ENCODE measurements around the gene ACACB.

Gene ACACB

DNA sequence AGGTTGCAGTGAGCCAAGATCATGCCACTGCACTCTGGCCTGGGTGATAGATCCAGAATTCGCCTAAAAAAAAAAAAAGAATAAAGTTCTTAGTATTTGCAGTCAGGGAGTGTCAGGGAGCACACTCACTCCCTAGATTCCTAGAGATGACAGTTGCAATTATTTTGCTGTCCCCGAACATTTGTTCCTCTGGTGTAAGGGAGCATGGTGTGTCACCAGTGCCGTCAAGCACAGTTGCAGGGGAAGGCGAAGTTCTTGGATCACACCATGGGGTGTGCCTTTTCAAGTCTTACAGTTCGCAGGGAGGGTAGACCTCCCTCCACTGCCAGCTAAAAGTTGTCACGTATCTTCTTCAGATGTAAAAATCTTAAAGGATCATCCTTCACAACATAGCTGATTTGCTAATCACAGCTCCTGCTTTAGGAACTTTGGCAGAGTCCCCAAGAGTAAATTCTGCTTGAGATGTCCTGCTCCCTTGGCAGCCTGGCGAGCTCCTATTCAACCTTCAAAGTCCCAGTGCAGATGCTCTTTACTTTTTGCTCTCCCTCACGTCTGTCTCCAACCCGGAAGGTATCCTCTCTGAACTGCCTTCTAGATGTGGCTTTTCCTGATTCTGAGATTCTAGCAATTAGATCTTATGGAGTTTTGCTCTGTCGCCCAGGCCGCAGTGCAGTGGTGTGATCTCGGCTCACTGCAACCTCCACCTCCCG is 11.3 kb downstream of the ACACB start:
- H3K4me2 ChIP-seq, result no peak overlapping the region
- TF ChIP-seq, protein P1, sequence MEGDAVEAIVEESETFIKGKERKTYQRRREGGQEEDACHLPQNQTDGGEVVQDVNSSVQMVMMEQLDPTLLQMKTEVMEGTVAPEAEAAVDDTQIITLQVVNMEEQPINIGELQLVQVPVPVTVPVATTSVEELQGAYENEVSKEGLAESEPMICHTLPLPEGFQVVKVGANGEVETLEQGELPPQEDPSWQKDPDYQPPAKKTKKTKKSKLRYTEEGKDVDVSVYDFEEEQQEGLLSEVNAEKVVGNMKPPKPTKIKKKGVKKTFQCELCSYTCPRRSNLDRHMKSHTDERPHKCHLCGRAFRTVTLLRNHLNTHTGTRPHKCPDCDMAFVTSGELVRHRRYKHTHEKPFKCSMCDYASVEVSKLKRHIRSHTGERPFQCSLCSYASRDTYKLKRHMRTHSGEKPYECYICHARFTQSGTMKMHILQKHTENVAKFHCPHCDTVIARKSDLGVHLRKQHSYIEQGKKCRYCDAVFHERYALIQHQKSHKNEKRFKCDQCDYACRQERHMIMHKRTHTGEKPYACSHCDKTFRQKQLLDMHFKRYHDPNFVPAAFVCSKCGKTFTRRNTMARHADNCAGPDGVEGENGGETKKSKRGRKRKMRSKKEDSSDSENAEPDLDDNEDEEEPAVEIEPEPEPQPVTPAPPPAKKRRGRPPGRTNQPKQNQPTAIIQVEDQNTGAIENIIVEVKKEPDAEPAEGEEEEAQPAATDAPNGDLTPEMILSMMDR (conservative IDR thresholded peaks at IDR 0.05; ENCODE audit: low read depth, low read length), result no peak

DNA sequence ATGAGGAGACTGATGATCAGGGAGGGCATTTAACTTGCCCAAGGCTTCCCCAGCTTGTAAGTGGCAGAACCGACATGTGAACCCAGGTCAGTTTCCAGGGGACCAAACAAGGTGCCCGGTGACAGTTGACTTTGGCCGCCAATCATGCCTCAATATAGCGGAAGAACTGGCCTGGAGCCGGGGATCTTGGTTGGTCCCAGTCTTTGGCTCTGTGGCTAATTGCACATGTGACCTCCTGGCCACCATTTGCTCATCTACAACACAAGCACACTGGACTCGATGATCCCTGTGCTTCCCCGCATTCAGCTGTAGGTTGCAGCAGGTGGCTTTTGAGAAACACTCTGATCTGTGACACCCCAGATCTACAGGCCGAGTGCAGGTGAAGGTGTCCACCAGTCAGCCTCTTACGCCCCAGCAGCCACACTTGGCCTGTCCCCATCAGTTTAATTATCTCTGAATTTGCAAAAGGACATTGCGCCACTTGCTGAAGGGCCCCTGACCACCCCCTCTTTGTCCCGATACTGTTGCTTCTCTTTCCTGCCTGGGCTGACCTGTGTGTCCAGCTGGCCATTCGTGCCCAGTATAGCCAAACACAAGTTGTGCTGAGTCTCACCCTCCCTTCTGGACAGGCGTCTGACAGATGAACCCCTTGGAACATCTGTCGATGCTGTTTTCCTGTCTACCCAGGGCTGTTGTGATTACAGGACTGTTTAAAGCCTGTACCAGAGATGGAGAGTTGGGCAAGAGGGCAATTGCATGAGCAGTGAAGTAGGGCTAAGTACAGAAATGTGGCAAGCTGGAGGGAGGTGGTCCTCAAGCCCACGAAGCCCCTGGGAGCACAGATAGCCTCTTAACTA is 14.1 kb downstream of the ACACB start:
- no peaks in the 10 kb centered on the region for H3K36me3 ChIP-seq (ENCODE audit: insufficient read depth)
- H2AFZ ChIP-seq (ENCODE audit: low read depth), result no peak overlapping the region
- no peaks in the 10 kb centered on the region for H4K20me1 ChIP-seq (ENCODE audit: insufficient read depth)
- no peak overlapping the region for H3K4me2 ChIP-seq
- H3K79me2 ChIP-seq (ENCODE audit: insufficient read depth, low read depth), result no peaks in the 10 kb centered on the region
- H3K27me3 ChIP-seq (ENCODE audit: insufficient read depth, low read depth), result no peaks in the 10 kb centered on the region
- no peak overlapping the region for H3K9ac ChIP-seq
- TF ChIP-seq, protein P1 (conservative IDR thresholded peaks at IDR 0.05; ENCODE audit: low read depth, low read length), result no peak
- no peak overlapping the region for H3K4me3 ChIP-seq (IDR thresholded peaks at IDR 0.05; ENCODE audit: insufficient read depth, low read depth, low read length)
- no peaks in the 10 kb centered on the region for H3K4me1 ChIP-seq (ENCODE audit: low read depth, poor library complexity, severe bottlenecking)
- no peak overlapping the region for H3K27ac ChIP-seq

More for the DNA sequence above, 11.3 kb downstream of the ACACB start:
- H3K4me1 ChIP-seq (ENCODE audit: low read depth, poor library complexity, severe bottlenecking), result no peaks in the 10 kb centered on the region
- no peak overlapping the region for H3K27ac ChIP-seq
- no peaks in the 10 kb centered on the region for H3K36me3 ChIP-seq (ENCODE audit: insufficient read depth)
- no peak overlapping the region for H3K9ac ChIP-seq
- H3K27me3 ChIP-seq (ENCODE audit: insufficient read depth, low read depth), result no peaks in the 10 kb centered on the region
- H3K79me2 ChIP-seq (ENCODE audit: insufficient read depth, low read depth), result no peaks in the 10 kb centered on the region
- H2AFZ ChIP-seq (ENCODE audit: low read depth), result no peak overlapping the region
- H3K4me3 ChIP-seq (IDR thresholded peaks at IDR 0.05; ENCODE audit: insufficient read depth, low read depth, low read length), result no peak overlapping the region
- no peaks in the 10 kb centered on the region for H4K20me1 ChIP-seq (ENCODE audit: insufficient read depth)

DNA sequence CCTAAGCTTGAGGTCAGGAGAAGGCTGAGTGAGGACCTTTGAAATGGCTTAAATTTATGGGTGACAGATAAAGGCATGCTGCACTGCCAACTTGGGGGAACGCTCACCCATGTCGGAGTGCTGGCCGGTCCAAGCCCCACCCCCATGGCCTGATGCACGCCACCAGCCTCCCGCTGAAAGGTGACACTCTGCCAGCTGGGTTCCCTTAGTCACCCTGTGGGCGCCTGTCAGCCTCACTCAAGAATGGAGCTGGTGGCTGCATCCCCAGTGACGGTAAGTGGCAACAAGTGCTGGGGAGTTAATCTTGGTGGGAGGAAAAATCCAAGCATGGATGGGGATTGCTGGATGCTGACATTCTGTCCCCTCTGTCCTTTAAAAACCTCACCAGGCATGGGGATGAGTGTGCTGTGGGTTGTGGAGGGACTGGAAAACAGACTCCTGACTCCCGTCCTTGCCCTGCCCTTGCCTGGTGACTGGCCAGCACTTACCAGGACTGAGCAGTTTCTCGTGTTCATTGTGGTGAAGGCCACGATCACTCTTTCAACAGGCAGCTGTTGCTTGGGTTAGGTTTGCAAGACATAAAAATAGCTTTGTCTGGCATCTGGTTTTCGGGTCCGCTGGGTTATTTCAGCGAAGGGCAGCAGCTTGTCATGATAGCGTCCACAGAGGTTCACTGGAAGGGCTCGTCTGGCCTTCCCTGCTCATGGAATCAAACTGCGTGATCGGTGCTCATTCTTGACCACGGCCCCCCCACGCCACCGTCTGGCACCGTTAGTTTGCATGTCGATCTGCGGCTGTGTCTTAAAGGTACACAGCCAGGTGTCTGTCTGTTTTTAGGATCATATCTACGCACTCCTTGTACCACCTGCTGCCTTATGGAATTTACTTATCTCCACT is 15.0 kb downstream of the ACACB start:
- no peak overlapping the region for H3K27ac ChIP-seq
- no peak overlapping the region for H3K4me2 ChIP-seq
- no peak overlapping the region for H2AFZ ChIP-seq (ENCODE audit: low read depth)

More for the DNA sequence above, 15.0 kb downstream of the ACACB start:
- Histone ChIP-seq H3K4me3 (IDR thresholded peaks at IDR 0.05; ENCODE audit: insufficient read depth, low read depth, low read length) (no peak overlapping the region), H4K20me1 (ENCODE audit: insufficient read depth) (no peaks in the 10 kb centered on the region), H3K9ac (no peak overlapping the region), H3K36me3 (ENCODE audit: insufficient read depth) (no peaks in the 10 kb centered on the region), H3K79me2 (ENCODE audit: insufficient read depth, low read depth) (no peaks in the 10 kb centered on the region), H3K27me3 (ENCODE audit: insufficient read depth, low read depth) (no peaks in the 10 kb centered on the region), H3K4me1 (ENCODE audit: low read depth, poor library complexity, severe bottlenecking) (no peaks in the 10 kb centered on the region)
- TF ChIP-seq, protein P1 (conservative IDR thresholded peaks at IDR 0.05; ENCODE audit: low read depth, low read length), result no peak

Measured in KMS-11 (cell line).